IMR-90 (cell line): Measurements from ENCODE around the gene KRT86.

Source experiments
- CTCF ChIP-seq: conservative IDR thresholded peaks from 2 replicates; pipeline ENCODE4 v1.5.1; 2012; ENCODE audit warnings: mild to moderate bottlenecking, low read depth, low read length, improper control_type of control experiment
- ELK1 ChIP-seq: fragments of 150-350 bp; IDR thresholded peaks from 2 replicates; pipeline ENCODE4 v1.6.1; 2016; ENCODE audit warnings: low read depth, mild to moderate bottlenecking, low read length, moderate library complexity, borderline replicate concordance
- MAZ ChIP-seq: IDR thresholded peaks from 2 replicates; pipeline ENCODE4 v1.6.1; 2012; ENCODE audit warnings: low read depth, mild to moderate bottlenecking, low read length, improper control_type of control experiment, moderate library complexity, borderline replicate concordance

GRCh38 chr12:52249511-52250047 lies 24.9 kb upstream of the KRT86 start:
- TF ChIP-seq MAZ (no peak), ELK1 (no peak), CTCF (no peak)
